Neuronal stem cell (in vitro differentiated cells): Measurements from ENCODE around the gene SERPINA12.
A peak's percentile ranks its signal among the peaks of the same experiment; 100 is the strongest.

ENCODE experiments used
- DNase-seq: peaks from one replicate; pipeline ENCODE4 v3.0.0-alpha.2; 2013; ENCODE audit warnings: low spot score
- H2AFZ ChIP-seq: one replicate; pipeline ENCODE4 v1.6.1; 2013; ENCODE audit warnings: mild to moderate bottlenecking, low read length, inconsistent platforms
- H2AK5ac ChIP-seq: 2 replicates; pipeline ENCODE4 v1.6.1; 2013; ENCODE audit warnings: low read depth, mild to moderate bottlenecking, inconsistent platforms, low read length, moderate library complexity, mixed read lengths
- H2BK120ac ChIP-seq: 2 replicates; pipeline ENCODE4 v1.6.1; 2013; ENCODE audit warnings: low read depth, mild to moderate bottlenecking, inconsistent platforms, low read length, moderate library complexity, mixed read lengths
- H2BK12ac ChIP-seq: one replicate; pipeline ENCODE4 v1.6.1; 2013; ENCODE audit warnings: low read length, inconsistent platforms
- H2BK15ac ChIP-seq: 2 replicates; pipeline ENCODE4 v1.6.1; 2013; ENCODE audit warnings: mild to moderate bottlenecking, low read length, inconsistent platforms, mixed read lengths
- H2BK5ac ChIP-seq: one replicate; pipeline ENCODE4 v1.6.1; 2013; ENCODE audit warnings: inconsistent platforms, mild to moderate bottlenecking, low read length, moderate library complexity
- H3K14ac ChIP-seq: one replicate; pipeline ENCODE4 v1.6.1; 2013; ENCODE audit warnings: low read length, inconsistent platforms
- H3K18ac ChIP-seq: 2 replicates; pipeline ENCODE4 v1.6.1; 2013; ENCODE audit warnings: low read length, inconsistent platforms
- H3K23ac ChIP-seq: 2 replicates; pipeline ENCODE4 v1.6.1; 2013; ENCODE audit warnings: low read depth, mild to moderate bottlenecking, mixed read lengths, low read length, inconsistent platforms; ENCODE audit not compliant: poor library complexity
- H3K27ac ChIP-seq: replicated peaks from 3 replicates; pipeline ENCODE4 v1.5.1; 2013; ENCODE audit warnings: low read length, inconsistent platforms
- H3K27me3 ChIP-seq, 3 experiments: 2 replicates each; pipeline ENCODE4 v1.6.1; 2013; ENCODE audit warnings: low read length in 3 of 3, mild to moderate bottlenecking in 2 of 3, inconsistent platforms in 1 of 3, low read depth in 1 of 3, mixed read lengths in 1 of 3, moderate library complexity in 1 of 3; ENCODE audit not compliant: control insufficient read depth in 3 of 3, insufficient read depth in 3 of 3
- H3K36me3 ChIP-seq, 2 donors: replicated peaks in 1 of 2; 2 replicates each; pipeline ENCODE4 v1.6.1; 2013; ENCODE audit warnings: low read length in 2 of 2; ENCODE audit not compliant: control insufficient read depth in 2 of 2, insufficient read depth in 2 of 2
- H3K4ac ChIP-seq: 2 replicates; pipeline ENCODE4 v1.6.1; 2013; ENCODE audit warnings: inconsistent platforms, mild to moderate bottlenecking, low read length, moderate library complexity
- H3K4me1 ChIP-seq, 2 donors: 1 replicate in 1 of 2; 2 replicates in 1 of 2; pipeline ENCODE4 v1.6.1; 2013; ENCODE audit warnings: low read length in 2 of 2, low read depth in 1 of 2; ENCODE audit not compliant: control insufficient read depth in 2 of 2, insufficient read depth in 1 of 2
- H3K4me2 ChIP-seq: one replicate; pipeline ENCODE4 v1.6.1; 2013; ENCODE audit warnings: mild to moderate bottlenecking, low read length, inconsistent platforms; ENCODE audit not compliant: insufficient read depth, poor library complexity, severe bottlenecking
- H3K4me3 ChIP-seq, 2 donors: 2 replicates each; pipeline ENCODE4 v1.5.1; 2013; ENCODE audit warnings: low read length in 2 of 2, mild to moderate bottlenecking in 2 of 2, inconsistent platforms in 1 of 2, moderate library complexity in 1 of 2
- H3K79me1 ChIP-seq: one replicate; pipeline ENCODE4 v1.6.1; 2013; ENCODE audit warnings: low read depth, mild to moderate bottlenecking, inconsistent platforms, low read length, moderate library complexity
- H3K9ac ChIP-seq: one replicate; pipeline ENCODE4 v1.6.1; 2013; ENCODE audit warnings: mild to moderate bottlenecking, low read depth, low read length, inconsistent platforms; ENCODE audit not compliant: poor library complexity
- H3K9me3 ChIP-seq, 2 donors: replicated peaks in 1 of 2; 2 replicates each; pipeline versions ENCODE3 to v1.6.1; 2013; ENCODE audit warnings: low read length in 2 of 2, mild to moderate bottlenecking in 2 of 2, inconsistent platforms in 1 of 2, low read depth in 1 of 2, mixed read lengths in 1 of 2, moderate library complexity in 1 of 2; ENCODE audit not compliant: control insufficient read depth in 2 of 2, insufficient read depth in 1 of 2
- H4K8ac ChIP-seq: one replicate; pipeline ENCODE4 v1.6.1; 2013; ENCODE audit warnings: low read depth, mild to moderate bottlenecking, inconsistent platforms, low read length, moderate library complexity
- H4K91ac ChIP-seq: one replicate; pipeline ENCODE4 v1.6.1; 2013; ENCODE audit warnings: low read length, low read depth, mild to moderate bottlenecking, inconsistent platforms; ENCODE audit not compliant: poor library complexity
- WGBS, 2 donors: extraction: QIAGEN DNeasy Blood & Tissue Kit; methylation state at CpG; one replicate each; pipeline ENCODE4 v1.1.7; 2013; ENCODE audit warnings: missing lambda C conversion rate in 2 of 2, mixed read lengths in 1 of 2; ENCODE audit not compliant: insufficient read length in 2 of 2, insufficient replicate concordance in 1 of 2; ENCODE audit errors: extremely low coverage in 2 of 2; 5-methylcytosine and 5-hydroxymethylcytosine counted together

The SERPINA12 gene

DNA sequence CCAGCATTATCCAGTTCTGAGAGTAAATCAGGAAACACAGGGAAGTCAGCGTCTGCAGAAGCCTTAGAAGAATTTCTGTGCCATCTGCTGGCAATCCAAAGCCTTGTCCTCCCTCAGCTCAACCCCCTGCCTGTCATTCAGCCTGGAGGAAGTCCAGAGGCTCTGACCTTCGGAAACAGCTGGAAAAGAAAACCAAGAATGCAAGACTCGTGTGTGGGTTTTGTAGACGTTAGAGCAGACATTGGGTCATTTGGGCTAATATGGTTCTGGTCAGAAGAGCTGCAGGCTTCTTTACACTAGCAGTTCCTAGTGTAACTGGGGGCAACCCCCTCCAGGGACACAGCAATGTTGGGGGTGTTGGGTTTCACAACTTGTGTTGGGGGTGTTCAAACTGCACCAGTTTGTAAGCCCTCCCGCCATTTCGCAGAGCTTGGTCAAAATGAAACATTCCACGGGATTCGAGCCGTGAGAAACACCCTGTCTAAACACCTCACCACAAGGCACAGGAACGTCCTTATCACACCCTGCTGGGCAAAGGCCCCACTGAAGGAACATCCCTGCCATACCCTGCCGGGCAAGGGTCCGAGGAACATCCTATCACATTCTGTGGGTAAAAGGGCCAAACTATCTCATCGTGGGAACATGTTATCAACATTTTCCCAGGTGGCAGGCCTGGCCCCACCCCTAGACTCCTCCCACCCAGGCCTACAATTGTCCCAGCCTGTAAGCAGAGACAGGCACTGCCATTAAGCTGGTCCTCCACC is 30.9 kb upstream of the SERPINA12 start:
- H3K9me3 ChIP-seq = no peaks in the 10 kb centered on the region
- H3K4ac ChIP-seq = no peak overlapping the region
- no peaks in the 10 kb centered on the region for H3K36me3 ChIP-seq
- no peak overlapping the region for H3K18ac ChIP-seq
- H2AFZ ChIP-seq = no peak overlapping the region
- no peak overlapping the region for H4K8ac ChIP-seq
- no peak overlapping the region for H3K9ac ChIP-seq
- no peak overlapping the region for H3K4me3 ChIP-seq
- no peak overlapping the region for H3K4me2 ChIP-seq
- DNase-seq = no peak
- H3K27ac ChIP-seq = no peak overlapping the region
- no peaks in the 10 kb centered on the region for H3K79me1 ChIP-seq
- H3K14ac ChIP-seq = no peak overlapping the region
- no peak overlapping the region for H2BK15ac ChIP-seq
- no peak overlapping the region for H2BK120ac ChIP-seq
- H3K23ac ChIP-seq = no peak overlapping the region
- H3K4me1 ChIP-seq = peaks cover 0 to 6% of the 10 kb centered on the region in 2 donors
- H2AK5ac ChIP-seq = no peak overlapping the region
- H2BK12ac ChIP-seq = no peak overlapping the region
- no peak overlapping the region for H4K91ac ChIP-seq
- no CpG with 5 or more reads among the region's 13 CpGs for WGBS, 2 donors
- H3K27me3 ChIP-seq = no peaks in the 10 kb centered on the region
- H2BK5ac ChIP-seq = no peak overlapping the region

GRCh38 chr14:94539181-94539580 is 29.9 kb upstream of the SERPINA12 start:
- H3K14ac ChIP-seq = no peak overlapping the region
- no CpG with 5 or more reads among the region's 7 CpGs for WGBS, 2 donors
- H3K9me3 ChIP-seq = no peaks in the 10 kb centered on the region
- no peaks in the 10 kb centered on the region for H3K36me3 ChIP-seq
- H3K23ac ChIP-seq = no peak overlapping the region
- no peak overlapping the region for H2BK12ac ChIP-seq
- no peak overlapping the region for H4K8ac ChIP-seq
- H3K18ac ChIP-seq = no peak overlapping the region
- no peak overlapping the region for H3K4ac ChIP-seq
- H2BK5ac ChIP-seq = no peak overlapping the region
- no peak overlapping the region for H3K4me2 ChIP-seq
- H3K4me1 ChIP-seq = peaks cover 0 to 4% of the 10 kb centered on the region in 2 donors
- no peak overlapping the region for H2BK15ac ChIP-seq
- no peak overlapping the region for H3K9ac ChIP-seq
- H2AK5ac ChIP-seq = no peak overlapping the region
- no peaks in the 10 kb centered on the region for H3K79me1 ChIP-seq
- no peak overlapping the region for H2AFZ ChIP-seq
- no peak overlapping the region for H2BK120ac ChIP-seq
- no peak for DNase-seq
- H3K27me3 ChIP-seq = no peaks in the 10 kb centered on the region
- no peak overlapping the region for H3K4me3 ChIP-seq
- no peak overlapping the region for H3K27ac ChIP-seq
- H4K91ac ChIP-seq = no peak overlapping the region

DNA sequence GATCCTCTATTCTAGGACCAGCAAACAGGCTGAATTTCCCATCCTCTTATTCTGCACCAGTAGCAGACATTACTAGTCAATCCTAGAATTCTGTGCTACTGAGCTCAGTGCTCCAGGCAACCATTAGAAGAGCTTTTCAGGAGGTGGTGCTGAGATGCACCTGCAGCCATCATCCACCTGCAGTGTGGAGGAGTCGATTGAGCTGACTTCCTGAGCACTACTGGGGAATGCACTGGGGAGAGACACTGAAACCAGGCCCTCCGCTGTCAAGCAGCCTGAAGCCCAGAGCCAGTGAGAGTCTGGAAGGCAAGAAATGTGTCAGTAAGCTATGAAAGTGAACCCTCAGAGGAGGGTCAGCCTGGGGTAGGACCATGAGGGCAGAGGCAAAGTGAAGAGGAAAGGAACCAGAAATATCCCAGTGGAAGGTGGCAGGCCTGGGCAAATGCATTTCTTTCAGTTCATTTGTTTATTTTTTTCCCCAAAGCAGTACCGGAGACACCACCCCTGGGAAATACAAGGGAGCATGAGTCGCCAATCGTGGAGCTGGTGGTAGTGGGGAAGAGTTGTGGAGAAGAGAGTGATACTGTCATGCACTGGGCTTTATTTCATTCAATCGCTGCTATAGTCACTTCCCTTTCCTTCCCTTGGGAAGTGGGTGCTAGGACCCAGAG is 28.9 kb upstream of the SERPINA12 start:
- Histone ChIP-seq H3K79me1 (no peaks in the 10 kb centered on the region), H3K4me2 (no peak overlapping the region), H4K91ac (no peak overlapping the region), H3K4me3 (no peak overlapping the region), H2AK5ac (no peak overlapping the region), H2BK15ac (no peak overlapping the region), H2AFZ (no peak overlapping the region), H3K4me1 (peaks cover 0 to 4% of the 10 kb centered on the region in 2 donors), H3K18ac (peak overlapping the region; percentile 64), H3K36me3 (no peaks in the 10 kb centered on the region), H4K8ac (no peak overlapping the region), H3K4ac (no peak overlapping the region), H3K23ac (no peak overlapping the region), H2BK5ac (no peak overlapping the region), H3K9ac (no peak overlapping the region), H3K27me3 (no peaks in the 10 kb centered on the region), H3K27ac (no peak overlapping the region), H2BK12ac (no peak overlapping the region), H2BK120ac (no peak overlapping the region), H3K14ac (no peak overlapping the region), H3K9me3 (no peaks in the 10 kb centered on the region)
- no CpG with 5 or more reads among the region's 6 CpGs for WGBS, 2 donors
- no peak for DNase-seq

DNA sequence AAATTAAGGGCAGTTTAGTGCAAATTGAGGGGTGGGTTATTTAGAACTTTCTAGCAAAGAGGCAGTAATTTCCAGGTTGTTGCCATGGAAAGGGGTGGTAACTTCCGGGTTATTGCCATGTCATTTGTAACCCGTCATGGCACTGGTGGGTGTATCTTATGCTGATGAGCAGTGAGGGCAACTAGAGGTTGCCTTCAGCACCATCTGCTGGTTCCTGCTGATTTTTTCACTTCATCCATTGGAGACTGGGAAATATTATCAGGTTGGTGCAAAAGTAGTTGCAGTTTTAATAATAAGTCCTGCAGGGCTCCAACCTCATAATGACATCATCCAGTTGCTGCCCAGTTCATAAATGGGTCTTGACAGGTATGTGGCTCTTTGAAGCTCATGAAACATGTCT is 27.6 kb upstream of the SERPINA12 start:
- Histone ChIP-seq H3K9ac (no peak overlapping the region), H3K27ac (no peak overlapping the region), H2BK15ac (no peak overlapping the region), H3K4me3 (no peak overlapping the region), H3K23ac (no peak overlapping the region), H3K4me1 (peaks cover 0 to 4% of the 10 kb centered on the region in 2 donors), H4K91ac (no peak overlapping the region), H2BK12ac (no peak overlapping the region), H3K79me1 (no peaks in the 10 kb centered on the region), H2AFZ (no peak overlapping the region), H3K18ac (no peak overlapping the region), H2AK5ac (no peak overlapping the region), H3K14ac (no peak overlapping the region), H2BK120ac (no peak overlapping the region), H3K9me3 (no peaks in the 10 kb centered on the region), H2BK5ac (no peak overlapping the region), H4K8ac (no peak overlapping the region), H3K36me3 (no peaks in the 10 kb centered on the region), H3K27me3 (no peaks in the 10 kb centered on the region), H3K4me2 (no peak overlapping the region), H3K4ac (no peak overlapping the region)
- DNase-seq = no peak
- no CpG with 5 or more reads among the region's 2 CpGs for WGBS, 2 donors
